MV-4-11 (cell line): Measurements from ENCODE around the gene CDK5RAP2.
"Not testable (repeated sequence)": the region's sequence is repeated elsewhere in the genome, so short reads cannot be mapped to it uniquely, and the experiment has no call there.

ENCODE experiments used
- DNase-seq: peaks from one replicate; lab custom pipeline; 2025; lab: John Stamatoyannopoulos, UW

Gene CDK5RAP2

DNA sequence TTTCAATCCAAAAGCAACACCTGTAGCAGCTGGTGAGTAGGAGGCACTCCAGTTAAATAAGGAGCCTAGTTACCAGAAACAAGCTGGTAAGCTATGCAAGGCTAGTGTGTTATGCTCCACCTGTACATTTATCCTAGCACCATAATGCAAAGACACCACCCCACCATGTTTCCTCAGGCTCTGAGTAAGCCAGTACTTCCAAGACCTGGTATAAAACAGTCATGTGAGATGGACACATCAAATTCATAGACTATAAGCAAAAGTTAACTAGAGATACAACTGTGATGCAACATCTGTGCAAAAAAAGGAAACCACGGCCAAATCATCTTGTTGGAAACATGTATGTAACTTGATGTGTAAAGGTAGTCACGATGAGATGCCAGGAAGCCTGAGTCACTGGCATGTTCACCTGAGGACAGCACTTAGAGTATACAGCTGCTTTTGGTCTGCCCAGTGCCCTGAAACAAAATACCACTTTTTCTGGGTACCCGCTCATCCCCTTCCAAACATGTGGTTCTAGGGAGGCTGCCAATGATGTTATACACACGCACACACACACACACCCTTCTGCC lies 66.1 kb downstream of the CDK5RAP2 start:
- DNase-seq = no peak

DNA sequence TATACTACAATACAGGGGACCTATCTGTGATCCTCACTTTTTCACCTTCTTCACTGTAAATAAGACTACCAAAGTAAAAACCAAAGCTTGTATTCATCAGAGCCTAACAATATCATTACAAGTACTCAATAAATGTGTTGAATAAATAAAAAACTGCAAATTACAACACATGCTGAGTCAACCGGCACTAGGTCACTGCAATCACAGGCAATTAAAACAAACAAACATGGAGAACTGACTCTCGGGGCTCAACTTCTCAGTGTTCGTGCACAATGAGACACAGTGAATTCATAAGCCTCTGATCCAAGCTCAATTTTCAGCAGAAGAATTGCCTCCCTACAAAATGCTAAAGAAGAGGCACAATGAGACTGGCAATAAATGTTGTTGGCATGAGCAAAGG lies 69.2 kb downstream of the CDK5RAP2 start:
- DNase-seq = no peak

DNA sequence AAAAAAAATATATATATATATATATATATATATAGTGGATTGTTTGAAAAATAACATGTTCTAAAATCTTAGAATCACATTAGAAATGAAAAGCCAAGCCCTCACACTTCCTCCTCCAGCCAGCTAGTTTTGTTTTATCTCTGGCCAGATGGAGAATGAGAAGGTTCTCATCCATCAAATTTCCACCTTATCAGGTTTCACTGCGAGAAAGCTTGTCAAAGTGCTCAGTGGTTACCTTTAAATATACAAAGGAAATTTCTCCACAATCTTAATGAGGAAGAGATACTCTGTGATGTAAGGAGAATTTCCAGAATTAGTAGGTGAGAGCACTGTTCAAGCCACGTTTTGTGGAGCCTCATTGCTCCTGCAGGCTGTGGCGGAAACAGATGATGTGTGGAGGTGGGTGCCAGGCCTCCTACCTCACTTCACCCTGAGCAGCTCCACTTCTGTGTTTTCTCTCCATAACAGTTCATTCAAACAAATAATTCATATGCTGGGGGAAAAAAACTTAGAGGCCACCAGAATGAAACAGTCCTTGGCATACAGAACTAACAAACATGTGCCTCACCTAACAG lies 71.9 kb downstream of the CDK5RAP2 start:
- DNase-seq = no peak

DNA sequence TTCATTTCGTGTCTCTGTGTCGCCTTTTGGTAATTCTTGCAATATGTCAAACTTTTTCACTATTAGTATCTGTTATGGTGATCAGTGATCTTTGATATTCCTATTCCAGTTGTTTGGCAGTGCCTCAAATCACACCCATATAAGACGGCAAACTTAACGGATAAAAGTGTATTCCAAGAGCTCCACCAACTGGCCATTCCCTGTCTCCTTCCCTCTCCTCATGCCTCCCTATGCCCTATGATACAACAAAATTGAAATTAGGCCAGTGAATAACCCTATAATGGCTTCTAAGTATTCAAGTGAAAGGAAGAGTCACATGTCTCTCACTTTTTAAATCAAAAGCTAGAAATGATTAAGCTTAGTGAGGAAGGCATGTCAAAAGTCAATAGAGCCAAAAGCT lies 74.8 kb downstream of the CDK5RAP2 start:
- DNase-seq = no peak

DNA sequence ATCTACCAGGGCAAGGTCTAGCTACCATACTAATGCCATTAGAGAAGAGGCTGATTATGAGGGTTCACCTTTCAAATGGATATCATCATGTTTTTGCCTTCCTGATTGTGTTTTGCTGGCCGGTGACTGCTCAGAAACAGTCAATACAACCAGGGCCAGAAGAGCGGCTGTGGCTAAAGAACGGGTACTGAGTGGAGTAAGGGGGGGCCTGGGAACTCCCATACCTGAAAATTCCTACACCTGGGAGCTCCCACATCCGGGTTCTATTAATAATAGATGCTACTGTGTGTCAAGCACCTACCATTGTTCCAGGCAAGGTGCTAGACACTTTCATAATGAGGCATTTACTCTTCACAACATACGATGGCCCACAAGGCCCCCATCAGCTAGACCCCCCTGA lies 79.2 kb downstream of the CDK5RAP2 start:
- no peak for DNase-seq

DNA sequence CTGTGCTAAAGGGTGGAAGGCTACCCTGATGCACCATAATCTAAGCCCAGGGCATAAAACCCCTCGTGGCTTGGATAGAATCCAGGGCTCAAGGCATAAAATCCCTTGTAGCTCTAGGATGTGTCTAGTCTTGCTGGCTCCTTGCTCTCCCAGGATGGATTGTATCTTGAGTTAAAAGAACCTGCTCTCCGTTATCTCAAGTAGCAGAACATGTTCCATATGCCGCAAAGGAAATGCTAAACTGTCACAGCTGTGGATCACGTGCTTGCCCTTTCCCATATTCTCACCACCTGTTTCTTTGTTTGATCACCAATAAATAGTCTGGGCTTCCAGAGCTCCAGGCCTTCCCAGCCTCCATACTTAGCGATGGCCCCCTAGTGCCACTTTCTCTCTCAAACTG lies 82.1 kb downstream of the CDK5RAP2 start:
- DNase-seq = not testable (repeated sequence)

DNA sequence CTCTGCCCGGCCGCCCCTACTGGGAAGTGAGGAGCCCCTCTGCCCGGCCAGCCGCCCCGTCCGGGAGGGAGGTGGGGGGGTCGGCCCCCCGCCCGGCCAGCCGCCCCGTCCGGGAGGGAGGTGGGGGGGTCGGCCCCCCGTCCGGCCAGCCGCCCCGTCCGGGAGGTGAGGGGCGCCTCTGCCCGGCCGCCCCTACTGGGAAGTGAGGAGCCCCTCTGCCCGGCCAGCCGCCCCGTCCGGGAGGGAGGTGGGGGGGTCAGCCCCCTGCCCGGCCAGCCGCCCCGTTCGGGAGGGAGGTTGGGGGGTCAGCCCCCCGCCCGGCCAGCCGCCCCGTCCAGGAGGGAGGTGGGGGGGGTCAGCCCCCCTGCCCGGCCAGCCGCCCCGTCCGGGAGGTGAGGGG lies 83.5 kb downstream of the CDK5RAP2 start:
- not testable (repeated sequence) for DNase-seq

DNA sequence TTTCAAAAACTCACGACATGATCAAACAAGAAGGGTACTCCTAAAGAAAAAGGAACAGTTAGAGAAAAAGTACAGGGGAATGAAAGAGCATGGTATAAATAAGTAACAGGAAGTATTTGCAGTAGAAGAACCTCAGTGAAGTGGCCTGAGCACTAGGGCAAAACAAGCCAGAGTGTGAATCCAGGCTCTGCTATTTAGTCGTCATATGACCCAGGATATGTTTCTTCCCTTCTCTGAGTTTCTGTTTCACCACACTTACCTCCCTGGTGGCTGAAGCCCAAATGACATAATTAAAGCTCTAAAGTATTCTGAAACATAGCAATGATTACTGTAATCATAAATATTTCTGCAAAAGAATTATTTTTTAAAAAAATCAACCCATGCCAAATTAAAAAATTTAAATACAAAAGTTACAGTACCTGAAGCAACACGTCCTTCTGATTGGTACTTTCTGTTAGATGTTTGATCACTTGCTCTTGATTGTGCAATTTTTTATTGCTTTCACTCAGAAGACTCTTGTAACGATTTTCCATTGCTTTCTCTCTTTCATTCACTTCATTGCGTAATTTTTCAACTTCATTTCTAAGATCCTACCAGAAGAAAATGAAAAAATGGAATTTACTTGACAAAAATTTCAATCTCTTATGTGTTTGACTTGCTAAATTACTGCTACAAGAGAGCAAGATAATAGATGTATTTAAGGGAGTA lies 88.9 kb downstream of the CDK5RAP2 start:
- peak; percentile 93 for DNase-seq

DNA sequence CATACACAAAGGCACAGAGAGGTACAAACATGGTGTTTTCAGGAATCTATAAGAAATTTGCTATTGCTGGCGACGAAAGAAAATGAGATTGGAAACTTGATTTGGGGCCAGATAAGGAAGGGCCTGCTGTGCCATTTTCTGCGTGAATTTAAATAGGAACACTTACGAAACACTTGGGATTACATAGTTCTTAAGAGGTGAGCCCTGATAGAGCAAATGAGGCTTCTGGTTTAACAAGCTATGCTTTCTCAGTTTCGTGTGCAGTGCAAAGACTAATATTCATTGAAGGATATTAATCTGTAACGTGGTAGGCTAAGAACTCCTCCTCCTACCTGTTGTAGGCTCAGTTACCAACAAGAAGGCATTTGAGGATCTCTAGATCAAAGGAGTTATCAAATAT lies 93.1 kb downstream of the CDK5RAP2 start:
- DNase-seq = no peak

DNA sequence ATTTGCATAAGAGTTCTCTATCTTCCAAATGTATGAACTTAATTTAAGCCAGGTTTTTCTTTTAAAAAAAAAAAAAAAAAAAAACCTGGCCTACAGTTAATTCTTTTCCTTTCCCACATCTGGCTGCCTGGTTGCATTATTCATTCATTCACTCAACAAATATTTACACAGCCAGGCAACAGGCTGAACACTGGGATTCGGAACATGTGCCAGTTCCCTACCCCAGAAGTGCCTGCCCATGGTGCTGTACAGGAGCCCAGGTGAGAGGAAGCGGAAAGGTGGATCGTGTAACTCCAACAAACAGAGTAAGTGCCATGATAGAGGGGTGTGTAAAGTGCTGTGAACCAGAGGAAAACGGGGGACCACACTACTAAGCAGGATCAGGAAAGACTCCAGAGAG lies 93.6 kb downstream of the CDK5RAP2 start:
- DNase-seq = no peak

DNA sequence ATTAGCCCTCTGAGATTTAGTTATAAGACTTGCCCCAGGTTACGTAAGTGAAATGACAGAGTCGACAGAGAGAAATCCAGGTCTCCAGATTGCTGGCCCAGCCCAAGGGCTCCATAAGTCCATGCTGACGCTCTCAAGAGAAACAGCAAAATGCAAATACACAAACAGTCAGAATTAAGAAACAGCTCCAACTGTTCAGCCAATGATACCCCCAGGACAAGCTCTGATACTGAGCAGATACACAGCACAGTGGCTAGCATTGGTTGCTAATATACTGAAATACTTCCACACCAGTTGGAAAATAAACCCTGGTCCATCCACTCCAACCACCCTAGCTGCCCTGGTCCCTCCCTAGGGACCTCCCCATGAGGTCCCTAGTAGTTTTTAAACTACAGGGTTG lies 94.2 kb downstream of the CDK5RAP2 start:
- no peak for DNase-seq

DNA sequence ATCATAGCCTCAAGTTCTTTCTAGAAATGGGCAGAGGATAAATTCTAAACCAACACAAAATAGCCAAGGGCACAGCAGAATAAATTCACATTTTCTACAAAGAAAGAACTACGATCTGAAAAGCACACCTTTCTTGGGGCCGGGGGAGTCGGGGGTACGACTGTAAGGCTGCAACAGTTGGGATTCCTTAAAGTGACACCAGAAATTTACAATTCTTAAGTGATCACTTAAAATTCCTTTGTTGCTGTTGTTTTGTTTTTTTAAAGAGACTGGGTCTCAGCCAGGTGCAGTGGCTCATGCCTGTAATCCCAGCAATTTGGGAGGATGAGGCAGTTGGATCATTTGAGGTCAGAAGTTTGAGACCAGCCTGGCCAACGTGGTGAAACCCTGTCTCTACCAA lies 95.8 kb downstream of the CDK5RAP2 start:
- no peak for DNase-seq

DNA sequence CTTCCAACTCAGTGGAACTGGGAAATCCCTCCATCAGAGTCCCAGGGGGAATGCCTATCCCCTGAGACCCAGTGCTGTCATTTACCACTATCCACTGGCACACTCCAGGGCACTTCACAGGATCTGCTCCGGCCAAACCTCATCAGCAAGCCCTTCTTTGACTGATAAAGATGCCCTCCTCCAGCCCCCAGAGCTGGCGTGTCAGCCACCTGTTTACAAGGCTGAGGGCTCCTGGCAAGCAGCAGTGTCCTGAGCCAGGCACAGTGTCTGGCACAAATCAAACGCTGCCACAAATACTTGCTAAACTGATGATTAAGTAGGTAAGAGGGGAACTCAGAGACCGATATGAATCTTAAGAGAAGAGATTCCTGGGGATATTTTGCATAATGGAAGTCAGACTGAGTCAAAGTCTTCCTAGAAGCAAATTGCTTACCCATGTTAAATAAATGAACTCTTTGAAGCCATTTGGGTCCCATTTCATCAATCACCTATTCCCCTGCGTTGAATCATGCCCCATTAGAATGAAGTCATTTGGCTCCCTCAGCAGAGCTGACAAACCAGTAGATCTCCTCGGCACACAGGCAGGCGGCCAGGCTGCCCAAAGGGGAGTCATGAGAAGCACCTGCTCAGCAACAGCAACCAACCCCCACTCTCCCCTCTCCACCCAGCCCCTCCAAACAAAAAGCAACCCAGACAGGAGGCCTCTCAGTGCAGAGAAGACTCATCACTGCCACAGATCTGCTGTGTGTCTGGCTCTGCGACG lies 97.4 kb downstream of the CDK5RAP2 start:
- DNase-seq = no peak

DNA sequence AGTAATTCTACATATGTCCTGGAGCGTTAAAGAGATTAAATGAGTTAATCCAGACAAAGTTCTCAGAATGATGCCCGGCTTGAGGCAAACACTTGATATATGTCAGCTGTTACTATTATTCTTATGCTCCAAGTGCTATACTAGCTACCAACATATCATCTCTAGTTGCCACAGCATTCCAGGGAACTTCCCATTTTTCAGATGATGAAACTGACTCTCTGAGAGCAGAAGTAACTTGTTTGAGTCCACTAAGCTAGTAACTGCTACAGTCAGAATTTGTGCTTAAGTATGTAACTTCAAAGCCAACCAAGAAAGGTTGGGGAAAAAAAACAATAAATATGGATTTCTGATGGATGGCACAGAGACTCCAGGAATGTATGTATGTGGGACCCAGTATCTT lies 98.1 kb downstream of the CDK5RAP2 start:
- DNase-seq = peak; percentile 52

DNA sequence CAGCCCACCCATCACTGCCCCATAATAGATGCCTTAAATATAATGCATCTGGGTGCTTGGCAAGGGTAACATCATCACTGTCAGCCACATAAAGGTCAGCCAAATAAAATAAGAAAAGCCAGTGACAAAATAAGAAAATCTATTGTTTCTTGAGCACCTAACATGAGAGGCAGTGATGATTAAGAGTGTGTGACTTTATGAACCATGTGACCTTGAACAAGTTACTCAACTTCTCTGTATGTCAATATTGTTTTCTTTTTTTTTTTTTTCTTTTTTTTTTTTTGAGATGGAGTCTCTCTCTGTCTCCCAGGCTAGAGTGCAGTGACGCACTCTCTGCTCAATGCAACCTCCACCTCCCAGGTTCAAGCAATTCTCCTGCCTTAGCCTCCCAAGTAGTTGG lies 98.7 kb downstream of the CDK5RAP2 start:
- no peak for DNase-seq

DNA sequence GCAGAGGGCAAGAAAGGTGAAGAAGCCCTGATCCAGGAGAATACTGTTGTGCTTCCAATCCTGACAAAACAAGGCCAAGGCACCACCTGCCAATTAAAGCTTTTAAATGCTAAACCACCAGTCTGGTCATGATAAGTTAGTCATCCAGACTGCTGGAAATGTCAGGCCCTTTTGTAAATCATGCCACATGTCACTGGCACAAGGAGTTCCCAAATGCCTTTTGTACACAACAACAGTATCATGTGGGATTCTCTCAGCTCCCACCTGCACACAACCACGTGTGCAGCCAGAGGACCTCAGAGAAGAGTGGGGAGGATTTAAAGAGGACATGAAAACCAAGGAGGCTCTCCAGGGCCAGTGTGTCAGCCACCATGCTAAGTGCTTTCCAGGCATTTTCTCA lies 99.3 kb downstream of the CDK5RAP2 start:
- no peak for DNase-seq

DNA sequence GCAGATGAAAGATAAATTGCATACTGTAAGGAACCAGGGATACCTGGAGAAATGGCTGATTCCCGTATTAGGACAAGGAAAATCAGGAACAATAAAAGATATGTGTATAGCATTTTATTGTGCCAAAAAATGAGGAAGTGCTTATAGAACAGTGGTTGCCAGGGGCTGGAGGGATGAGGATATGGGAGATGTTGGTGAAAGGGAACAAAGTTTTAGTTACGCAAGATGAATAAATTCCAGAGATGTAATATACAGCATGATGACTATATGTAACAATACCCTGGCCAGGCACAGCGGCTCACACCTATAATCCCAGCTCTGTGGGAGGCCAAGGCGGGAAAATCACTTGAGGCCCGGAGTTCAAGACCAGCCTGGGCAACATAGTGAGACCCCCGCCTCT lies 101.8 kb downstream of the CDK5RAP2 start:
- peak; percentile 86 for DNase-seq

DNA sequence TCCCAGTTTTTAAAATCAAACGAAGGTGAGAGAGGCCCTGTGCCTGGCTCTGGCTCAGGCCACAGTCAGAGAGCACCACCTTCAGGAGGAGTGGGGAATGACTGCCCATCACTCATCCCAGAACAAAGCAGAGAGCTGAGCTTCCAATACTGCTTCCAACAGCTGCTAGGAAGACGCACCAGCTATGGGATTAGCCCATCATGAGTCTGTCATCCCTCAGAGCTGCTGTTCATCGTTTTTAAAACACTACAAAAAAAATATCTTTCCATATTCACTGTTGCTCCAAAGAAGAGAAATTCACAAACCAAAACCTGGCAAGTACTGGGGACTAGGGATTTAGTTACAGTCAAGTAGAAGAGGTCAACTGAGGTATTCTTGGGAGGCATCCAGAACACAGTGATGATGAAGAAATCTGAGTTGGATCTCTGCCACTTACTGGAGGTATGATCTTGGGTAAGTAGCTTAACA lies 102.4 kb downstream of the CDK5RAP2 start:
- DNase-seq = peak; percentile 25

DNA sequence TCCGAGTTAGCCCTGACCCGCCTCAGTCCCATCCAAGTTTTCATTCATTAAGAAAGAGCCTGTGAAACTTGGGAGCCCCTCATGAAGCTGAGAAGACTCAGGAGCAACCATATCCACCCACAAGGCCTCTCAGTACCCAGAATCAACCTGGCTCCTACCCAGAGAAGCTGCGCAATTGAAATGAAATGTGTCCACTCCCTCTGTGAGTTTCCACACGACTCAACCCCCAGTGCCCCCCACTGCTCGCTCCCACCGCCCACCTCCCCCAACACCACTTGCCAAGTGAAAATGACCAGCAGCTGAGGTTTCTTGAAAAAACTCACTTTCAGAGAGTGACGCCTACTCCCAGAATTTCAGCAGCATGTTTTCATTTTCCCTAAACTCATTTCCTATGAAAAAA lies 104.6 kb downstream of the CDK5RAP2 start:
- DNase-seq = no peak

DNA sequence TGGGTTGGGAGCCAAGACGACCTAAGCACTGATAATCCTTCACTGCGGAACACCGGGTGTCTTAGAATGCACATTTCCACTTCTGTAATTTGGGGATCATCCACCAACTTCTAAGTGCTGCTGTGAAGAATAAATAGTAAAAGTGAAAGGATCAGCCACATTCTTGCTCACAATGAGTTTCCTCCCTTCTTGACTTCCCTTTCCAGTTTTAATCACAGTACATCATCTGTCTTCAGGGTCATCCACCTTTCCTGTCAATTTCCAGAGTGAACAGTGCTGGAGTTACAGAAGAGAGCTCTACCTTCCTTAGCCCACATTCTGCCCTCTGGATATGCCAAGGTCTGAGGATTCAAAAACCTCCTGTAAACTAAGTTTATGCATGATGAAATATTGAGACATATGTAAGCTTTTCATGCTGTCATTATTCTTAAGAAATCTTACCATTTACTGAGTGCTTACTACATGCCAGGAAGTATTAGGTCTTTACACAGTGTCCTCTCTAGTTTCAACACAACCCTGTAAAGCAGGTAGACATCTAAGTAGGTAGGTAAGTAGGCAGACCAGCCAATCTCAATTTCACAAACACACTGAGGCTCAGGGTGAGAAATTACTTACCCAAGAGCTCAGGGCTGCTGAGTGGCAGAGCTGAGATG lies 105.2 kb downstream of the CDK5RAP2 start:
- DNase-seq = peak; percentile 72

DNA sequence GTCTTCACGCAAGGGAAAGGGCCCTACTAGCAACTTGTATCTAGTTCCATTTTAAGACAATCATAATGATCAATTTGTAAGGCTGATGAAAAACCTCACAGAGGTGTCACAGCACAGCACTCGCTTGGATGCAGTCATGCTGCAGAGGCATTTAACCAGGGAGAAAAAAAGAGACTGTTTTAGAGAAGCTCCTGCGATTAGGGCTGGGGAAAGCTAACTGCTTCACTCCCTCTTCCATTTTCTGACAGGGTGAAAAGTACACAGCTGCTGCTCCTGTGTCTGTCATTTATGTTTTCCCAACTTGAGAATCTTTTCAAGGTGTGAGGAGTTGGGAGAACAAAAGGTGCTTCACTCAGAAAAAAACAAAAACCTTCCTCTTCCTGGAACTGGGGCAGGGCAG lies 106.4 kb downstream of the CDK5RAP2 start:
- DNase-seq = no peak

DNA sequence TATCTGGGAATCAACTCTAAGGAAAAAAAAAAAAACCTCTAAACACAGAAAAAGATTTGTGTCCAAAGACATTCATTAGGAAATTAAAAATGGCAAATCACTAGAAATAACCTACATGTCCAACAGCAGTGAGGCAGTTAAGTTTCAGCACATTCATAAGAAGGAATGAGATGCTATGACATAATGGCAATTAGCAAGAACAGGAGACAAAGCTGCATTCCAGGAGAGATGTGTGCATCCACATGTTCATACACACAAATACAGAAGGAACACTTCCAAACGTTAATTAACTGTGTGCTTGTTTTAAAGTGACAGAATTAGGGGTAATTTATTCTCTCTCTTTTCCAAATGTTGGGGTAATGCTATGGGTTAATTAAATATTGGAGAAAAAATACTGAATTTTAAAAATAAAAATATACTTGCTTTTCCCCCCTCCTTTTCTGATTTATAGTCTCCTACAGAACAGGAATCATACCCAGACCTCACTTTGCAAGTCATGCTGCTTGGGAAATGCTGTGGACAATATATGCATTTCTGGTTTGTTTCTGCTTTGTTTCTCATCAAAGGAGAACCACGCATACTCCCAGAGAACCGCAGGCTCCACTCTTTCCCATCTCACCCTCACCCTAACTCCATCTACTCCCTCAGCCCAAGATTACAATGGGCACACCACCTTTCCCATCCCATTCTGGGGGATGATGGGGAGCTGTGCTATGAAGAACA lies 114.1 kb downstream of the CDK5RAP2 start:
- no peak for DNase-seq
